HT-29 (cell line): ENCODE data around the gene NELFCD. TPM values are rescaled to one million over a fixed set of nuclear protein-coding genes. Genes with fewer than 3 reads are reported as not detected.

ENCODE experiments used
- total RNA-seq: library from RNA; depleted of rRNA; stranded (reverse); fragments of >200 nt; shearing (Covaris generic); gene quantifications from 2 replicates; pipeline ENCODE4 v1.2.3, GENCODE V29; 2014; rRNA removed

The NELFCD gene
- total RNA-seq, 1 experiment from 2014 or later: 117 TPM

Other genes starting within 250 kb of the NELFCD start
- gene GNAS-AS1, start 130.4 kb upstream of the NELFCD start, total RNA-seq: not detected in 2 replicates
- 805 and 888 TPM in 2 replicates for gene GNAS, start 128.5 kb upstream of the NELFCD start, total RNA-seq
- 420 and 441 TPM in 2 replicates for gene CTSZ, start 26.0 kb downstream of the NELFCD start, total RNA-seq
- 0.03 and 0.13 TPM in 2 replicates for gene TUBB1, start 38.2 kb downstream of the NELFCD start, total RNA-seq
- 45.1 and 47.4 TPM in 2 replicates for gene ATP5F1E, start 51.1 kb downstream of the NELFCD start, total RNA-seq
- 129 and 139 TPM in 2 replicates for gene PRELID3B, start 61.5 kb downstream of the NELFCD start, total RNA-seq
- gene ZNF831, start 182.6 kb downstream of the NELFCD start, total RNA-seq: not detected in 2 replicates